ENCODE results near the gene PCYT1B.

PCYT1B gene

DNA sequence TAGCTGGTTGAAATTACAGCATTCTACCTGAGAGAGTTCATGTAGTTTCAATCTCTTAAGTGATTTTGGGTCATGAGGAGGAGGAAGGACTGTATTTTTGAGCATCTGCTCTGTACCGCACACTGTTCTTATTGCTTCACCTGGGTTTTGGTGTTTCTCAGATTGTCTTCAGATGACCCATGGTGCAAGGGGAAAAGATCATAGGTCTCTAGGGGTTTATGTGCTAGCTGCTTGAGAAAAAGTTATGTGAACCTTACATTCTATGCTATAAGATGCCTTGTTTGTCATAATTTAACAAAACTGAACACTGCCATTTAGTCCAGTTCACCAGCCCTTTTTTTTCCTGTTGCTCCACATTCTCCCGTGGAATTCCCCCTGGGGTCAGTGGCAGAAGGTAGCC lies 121.7 kb downstream of the PCYT1B start:
- ChIA-PET CTCF (no interaction called here), POLR2A (ENCODE audit: low non-redundant PET) (no interaction called here)
- no peak for DNase-seq (ENCODE audit: low spot score)
- no peak overlapping the region for H3K27ac ChIP-seq
- TF ChIP-seq, protein P1, sequence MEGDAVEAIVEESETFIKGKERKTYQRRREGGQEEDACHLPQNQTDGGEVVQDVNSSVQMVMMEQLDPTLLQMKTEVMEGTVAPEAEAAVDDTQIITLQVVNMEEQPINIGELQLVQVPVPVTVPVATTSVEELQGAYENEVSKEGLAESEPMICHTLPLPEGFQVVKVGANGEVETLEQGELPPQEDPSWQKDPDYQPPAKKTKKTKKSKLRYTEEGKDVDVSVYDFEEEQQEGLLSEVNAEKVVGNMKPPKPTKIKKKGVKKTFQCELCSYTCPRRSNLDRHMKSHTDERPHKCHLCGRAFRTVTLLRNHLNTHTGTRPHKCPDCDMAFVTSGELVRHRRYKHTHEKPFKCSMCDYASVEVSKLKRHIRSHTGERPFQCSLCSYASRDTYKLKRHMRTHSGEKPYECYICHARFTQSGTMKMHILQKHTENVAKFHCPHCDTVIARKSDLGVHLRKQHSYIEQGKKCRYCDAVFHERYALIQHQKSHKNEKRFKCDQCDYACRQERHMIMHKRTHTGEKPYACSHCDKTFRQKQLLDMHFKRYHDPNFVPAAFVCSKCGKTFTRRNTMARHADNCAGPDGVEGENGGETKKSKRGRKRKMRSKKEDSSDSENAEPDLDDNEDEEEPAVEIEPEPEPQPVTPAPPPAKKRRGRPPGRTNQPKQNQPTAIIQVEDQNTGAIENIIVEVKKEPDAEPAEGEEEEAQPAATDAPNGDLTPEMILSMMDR (conservative IDR thresholded peaks at IDR 0.05; ENCODE audit: low read depth) = no peak

DNA sequence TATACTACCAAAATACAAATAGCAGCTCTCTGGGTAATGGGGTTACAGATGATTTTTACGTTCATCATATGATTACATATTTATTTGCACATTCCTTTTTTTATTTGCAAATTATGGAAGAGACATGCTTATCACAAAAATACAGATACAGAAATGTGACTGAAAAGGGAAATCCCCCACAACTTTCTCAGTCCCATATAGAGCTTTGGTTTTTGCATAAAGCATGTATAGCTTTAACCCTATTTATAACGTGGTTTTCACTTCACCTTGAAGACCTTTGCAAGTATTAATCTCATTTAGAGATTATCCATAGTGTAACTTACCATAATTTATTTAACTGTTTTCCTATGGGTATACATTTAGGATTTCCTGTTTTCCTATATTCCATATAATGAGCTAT lies 126.7 kb downstream of the PCYT1B start:
- no peak for DNase-seq (ENCODE audit: low spot score)
- H3K27ac ChIP-seq = no peak overlapping the region
- TF ChIP-seq, protein P1 (conservative IDR thresholded peaks at IDR 0.05; ENCODE audit: low read depth) = no peak
- CTCF ChIA-PET = no interaction called here
- POLR2A ChIA-PET (ENCODE audit: low non-redundant PET) = no interaction called here

DNA sequence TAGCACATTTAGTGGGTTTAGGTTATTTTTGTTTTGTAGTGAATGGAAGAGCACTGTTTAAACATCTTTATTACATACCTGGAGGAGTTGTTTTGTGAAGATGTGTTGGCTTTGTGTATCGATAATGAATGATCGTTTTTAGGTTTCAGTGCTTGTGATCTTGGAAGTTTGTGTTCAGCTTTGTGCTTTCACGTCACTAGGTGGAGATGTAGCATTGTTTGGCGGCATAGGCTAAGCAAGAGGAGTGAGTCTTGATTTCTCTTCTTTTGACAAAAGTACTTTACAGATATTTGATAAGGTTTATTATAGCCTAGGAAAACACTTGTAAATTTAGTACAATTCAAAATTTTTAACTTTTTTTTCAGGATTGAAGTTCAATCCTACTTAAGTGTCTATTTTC lies 131.7 kb downstream of the PCYT1B start:
- ChIA-PET POLR2A (ENCODE audit: low non-redundant PET) (no interaction called here), CTCF (interaction anchor here (0.6 to 0.7 kb wide), 2 partner anchors 76 to 187 kb away, joined by 3 to 5 read pairs; no protein-coding TSS in a partner anchor)
- no peak for DNase-seq (ENCODE audit: low spot score)
- TF ChIP-seq, protein P1 (conservative IDR thresholded peaks at IDR 0.05; ENCODE audit: low read depth) = no peak
- no peak overlapping the region for H3K27ac ChIP-seq

GRCh38 chrX:24513416-24513815 lies 133.7 kb downstream of the PCYT1B start:
- DNase-seq (ENCODE audit: low spot score) = no peak
- H3K27ac ChIP-seq = no peak overlapping the region
- TF ChIP-seq, protein P1 (conservative IDR thresholded peaks at IDR 0.05; ENCODE audit: low read depth) = no peak
- ChIA-PET CTCF (no interaction called here), POLR2A (ENCODE audit: low non-redundant PET) (no interaction called here)

DNA sequence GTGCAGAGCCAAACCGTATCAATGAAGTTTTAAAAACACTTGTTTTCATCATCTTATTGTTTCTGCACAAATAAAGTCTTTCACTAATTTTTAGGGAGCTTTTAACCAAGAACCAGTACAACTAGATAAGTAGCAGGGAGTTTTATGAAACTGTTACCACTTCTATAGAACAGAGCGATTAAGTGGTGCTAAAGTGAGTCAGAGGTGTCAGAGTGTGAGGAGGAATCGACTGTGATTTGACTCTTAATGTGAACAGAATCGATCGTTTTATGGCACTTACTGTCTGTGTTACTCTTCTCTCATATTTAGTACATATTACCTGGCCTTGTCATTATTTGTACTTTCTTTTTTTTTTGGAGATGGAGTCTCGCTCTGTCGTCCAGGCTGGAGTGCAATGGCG lies 138.8 kb downstream of the PCYT1B start:
- H3K27ac ChIP-seq = no peak overlapping the region
- TF ChIP-seq, protein P1 (conservative IDR thresholded peaks at IDR 0.05; ENCODE audit: low read depth) = no peak
- POLR2A ChIA-PET (ENCODE audit: low non-redundant PET) = no interaction called here
- CTCF ChIA-PET = interaction anchor here (1.1 kb wide), 1 partner anchor 113 kb away, joined by 3 read pairs; no protein-coding TSS in a partner anchor
- DNase-seq (ENCODE audit: low spot score) = no peak
